Right renal cortex interstitium (tissue), 3 donors: Measurements from ENCODE around the gene ERCC5. TPM values are rescaled to one million over a fixed set of nuclear protein-coding genes. Genes with fewer than 3 reads are reported as not detected.

Source experiments
- DNase-seq, 3 donors: peaks; one replicate each; pipeline ENCODE4 v3.0.0-alpha.2; 2013; ENCODE audit warnings: low read depth in 3 of 3, low spot score in 2 of 3
- polyA plus RNA-seq, 3 donors: library from polyadenylated mRNA; unstranded; fragments of 120-200 nt; gene quantifications; one replicate each; pipeline ENCODE4 v1.2.1, GENCODE V29; 2013; ENCODE audit not compliant: insufficient read length in 3 of 3

ERCC5 gene
- polyA plus RNA-seq, 3 donors, result 75.4 to 84.2 (median 83.8) TPM

DNA sequence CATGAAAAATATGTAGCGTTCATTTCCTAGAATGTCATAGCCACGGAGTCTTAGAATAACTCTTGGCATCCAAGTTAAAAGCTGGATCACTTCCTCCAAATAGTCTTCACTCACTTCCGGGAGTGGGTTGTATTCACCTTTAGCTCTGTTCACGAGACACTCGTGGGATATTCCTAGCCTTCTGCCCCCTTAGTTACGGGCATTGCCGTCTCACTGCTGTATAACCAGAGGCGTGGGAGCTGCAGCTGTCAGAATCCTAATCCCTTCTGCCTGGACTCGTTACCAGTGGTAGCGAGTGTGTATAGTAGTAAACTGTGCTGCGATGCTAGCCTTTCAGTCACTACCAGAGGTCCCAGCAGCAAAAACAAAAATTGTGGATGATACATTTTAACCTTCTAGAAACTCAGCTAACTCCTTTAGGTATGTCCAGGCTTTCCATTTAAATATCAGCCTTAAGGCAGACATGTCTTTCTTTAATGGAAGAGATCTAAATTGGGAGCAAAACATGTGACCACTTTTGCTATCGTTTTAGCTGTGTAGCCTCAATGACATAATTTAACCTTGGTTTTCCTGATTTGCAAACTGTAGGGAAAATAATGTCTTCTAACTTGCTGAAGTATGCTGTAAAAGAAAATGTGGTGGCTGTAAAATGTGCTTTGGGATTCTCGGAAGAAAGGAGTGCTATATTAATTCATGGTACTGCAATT, 34.1 kb downstream of the ERCC5 start:
- no peak for DNase-seq

DNA sequence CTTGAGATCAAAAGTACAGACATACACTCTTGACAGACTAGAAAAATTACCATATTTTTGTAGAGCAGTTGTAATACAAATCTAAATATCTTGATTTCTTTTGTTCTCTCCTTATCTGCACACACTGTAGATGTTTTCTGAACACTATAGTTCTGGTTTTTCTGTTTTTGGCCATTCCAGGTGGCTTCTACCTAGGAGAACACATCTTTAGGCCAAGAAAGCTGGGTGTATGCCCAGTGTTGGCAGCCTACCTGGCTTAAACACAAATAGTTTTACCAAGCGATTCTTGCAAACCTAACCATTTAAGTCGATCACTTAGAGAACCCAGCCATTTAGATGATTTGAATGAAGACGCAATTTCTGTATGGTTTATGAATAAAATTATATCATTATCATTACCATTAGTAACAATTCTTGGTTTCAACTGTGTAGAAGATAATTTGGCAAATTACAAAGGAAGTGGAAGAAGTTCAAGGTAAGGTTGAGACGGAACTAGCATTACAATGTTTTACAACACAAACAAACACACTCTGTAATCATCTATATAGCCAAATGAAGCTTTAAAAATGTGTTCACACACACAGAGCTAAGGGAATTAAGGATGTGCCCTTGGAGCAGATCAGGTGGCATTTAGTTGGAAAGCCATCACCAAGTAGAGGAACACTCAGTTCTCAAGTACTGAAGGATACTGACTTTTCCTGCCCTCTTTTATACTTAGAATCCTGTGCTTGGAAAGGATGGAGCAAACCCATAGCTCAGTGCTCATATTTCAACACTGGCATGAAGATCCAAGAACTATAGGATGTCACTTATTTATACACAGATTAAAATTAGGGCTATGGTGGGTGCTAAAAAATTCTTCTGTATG, 36.2 kb downstream of the ERCC5 start:
- no peak for DNase-seq

DNA sequence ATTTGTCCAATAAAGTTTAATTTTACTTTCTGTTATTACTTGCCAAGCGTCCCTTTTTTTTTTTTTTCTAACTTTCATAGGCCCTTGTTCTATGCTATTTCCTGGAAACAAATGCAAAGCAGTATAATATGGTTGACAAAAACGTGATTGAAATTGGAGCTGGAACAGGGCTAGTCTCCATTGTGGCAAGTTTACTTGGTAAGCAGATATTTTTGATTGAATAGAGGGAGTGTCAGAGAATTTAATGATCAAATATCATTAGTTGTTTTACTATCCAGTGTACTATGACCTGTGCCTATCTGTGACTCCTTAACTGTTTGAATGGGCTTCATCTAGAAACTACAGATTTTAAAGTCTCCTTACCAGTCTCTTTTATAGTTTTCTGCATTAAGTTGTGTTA, 46.7 kb downstream of the ERCC5 start:
- no peak for DNase-seq

DNA sequence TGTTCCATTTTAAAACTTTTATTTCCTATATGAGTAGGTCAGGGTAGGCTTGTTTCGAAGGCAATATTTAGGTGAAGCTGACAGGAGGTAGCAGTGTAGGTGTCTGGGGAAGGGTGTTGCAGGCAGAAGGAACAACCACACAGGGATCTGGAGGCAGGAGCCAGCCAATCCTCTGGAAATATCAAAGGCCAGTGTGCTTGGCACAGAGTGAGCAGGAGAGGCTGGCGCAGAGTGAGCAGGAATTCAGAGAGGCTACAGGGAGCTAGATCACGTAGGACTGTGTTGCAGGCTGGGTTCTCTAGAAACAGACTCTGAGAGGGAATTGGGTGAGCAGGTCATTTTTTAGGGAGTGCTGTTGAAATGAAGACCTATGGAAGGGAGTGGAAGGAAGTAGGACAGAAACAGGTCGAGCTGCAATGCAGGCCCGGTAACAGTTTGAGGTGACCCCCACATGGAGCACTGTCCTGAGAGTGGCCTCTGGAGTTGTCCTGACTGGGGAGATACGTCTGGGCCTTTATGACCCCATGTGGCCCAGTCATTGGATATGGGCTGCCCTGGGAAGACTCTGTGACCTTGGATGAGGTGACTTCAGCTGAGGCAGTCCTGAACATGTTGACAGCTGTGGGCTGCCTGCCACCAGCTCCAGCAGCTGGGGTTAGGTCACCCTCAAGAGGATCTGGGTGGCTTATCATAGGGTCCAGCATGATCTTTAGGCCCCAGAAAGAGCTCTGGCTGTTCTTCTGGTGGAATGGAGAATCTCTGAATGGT, 51.7 kb downstream of the ERCC5 start:
- no peak for DNase-seq

DNA sequence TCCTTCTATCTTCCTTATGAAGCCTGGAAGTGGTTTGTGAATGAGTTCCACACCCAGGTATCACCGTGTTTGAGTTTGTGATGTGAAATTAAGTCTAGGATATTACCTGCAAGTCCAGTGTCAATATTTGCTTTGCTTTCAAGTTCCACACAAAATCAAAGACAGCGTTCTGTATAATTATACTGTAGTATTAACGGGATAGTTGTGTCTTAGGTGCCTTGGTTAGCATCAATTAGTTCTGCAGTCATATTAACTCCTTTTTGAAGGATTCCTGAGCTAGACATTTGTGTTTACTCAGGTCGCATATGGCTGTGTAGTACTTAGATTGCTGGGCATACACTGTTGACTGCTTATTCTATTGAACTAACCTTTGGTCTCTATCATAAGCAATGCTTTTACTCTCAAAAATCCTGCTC, 54.4 kb downstream of the ERCC5 start:
- DNase-seq, result no peak

DNA sequence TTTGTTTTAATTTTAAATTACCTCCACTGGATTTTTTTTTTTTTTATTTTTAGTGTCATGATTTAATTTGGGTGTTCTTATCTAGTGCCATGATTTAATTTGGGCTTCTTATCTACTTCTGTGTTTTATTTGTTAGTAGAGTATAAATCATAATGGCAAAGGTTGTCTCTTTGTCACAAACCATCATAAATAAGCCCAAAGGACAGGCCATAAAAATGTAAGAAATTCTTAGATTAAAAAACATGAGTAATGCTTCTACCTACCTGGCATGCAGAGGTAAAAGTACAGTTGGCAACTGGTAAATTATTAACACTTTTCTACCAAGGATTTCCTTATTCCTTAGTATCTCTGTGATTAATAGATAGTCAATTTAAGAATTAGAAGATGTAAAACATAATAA, 55.2 kb downstream of the ERCC5 start:
- no peak for DNase-seq

DNA sequence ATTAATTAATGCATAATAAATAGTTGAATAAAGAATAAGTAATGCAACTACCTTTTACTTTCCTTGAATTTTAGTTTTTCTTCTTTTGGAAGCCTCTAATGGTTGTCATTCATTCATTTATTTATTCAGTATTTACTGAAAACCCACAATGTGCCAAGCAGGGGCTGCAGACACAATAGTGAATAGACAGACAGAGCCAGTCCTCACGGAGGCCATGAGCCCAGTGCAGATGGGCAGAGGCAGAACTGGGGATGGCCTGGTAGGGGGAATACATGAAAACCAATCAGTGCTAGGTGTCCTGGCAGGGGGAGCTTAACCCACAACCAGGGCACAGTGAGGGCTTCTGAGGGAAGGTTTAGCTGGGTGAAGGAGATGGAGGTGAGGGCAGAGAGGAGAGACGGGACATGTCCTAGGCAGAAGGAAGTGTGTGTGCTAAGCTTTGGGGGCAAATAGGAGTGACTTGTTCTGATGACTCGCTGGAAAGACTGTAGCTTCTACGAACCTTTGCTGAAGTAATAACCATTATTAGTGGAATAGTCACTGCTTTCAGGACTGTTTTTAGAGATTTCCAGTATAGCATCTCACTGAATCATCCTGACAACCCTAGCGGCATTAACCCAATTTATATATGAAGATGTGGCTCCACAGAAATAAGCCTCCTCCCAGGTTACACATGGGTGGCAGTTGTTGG, 55.9 kb downstream of the ERCC5 start:
- no peak for DNase-seq

DNA sequence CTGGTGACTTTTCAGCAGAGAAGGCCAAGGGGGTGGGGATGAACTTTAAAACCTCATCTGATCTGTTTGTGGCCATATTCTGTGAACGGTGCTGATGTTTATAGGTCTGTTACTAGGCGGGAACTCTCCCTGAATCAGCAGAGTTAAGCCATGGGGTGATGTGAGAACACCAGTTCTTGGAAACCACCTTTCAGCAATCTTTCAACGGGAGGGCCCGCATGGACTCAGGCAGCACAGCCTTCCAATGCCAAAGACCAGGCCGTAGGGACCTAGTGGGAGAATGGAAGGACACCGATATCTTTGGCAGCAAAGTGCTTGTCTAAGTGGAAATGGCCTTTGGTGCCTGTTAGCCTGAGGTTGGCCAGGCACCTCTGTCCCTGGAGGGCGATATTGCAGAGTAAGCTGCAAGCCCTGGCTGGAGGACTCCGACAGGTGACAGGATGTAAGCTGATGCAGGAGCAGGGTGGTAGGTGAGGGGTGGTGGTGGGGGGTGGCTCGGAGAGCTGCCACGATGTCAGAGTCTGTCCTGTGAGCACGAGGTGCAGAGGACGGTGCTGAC, 57.0 kb downstream of the ERCC5 start:
- no peak for DNase-seq

DNA sequence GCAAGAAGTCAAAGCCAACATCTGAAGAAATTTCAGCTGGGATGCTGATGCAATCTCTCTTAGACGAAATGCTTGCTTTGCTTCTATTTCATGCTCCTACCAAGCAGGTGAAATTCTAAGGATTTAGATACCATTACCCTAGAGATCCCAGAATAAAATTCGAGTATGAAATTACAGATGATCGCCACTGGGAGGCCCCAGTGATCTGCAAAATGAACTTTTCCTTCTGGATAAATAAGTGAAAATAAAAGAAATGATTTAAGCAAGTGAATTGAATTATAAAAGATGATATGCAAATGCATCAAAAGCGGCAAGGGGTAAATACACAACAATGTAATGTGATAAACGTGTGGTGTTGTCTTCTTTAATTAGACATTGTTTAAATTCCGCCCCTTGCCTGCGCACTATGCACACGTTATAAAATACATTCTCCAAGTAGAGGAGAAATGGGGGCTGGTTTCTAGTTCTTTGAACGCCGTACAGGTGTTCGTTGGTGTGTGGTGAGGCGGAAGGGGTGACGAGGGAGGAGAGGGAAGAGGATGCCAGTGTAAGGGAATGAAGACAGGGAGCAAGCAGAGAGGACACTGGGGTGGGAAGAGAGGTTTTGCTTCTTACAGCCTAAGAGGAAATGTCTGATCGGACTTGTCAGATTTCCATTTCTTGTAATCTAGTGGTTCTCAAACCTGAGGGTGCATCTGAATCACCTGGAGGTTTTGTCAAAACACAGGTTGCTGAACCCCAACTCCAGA, 58.0 kb downstream of the ERCC5 start:
- no peak for DNase-seq

DNA sequence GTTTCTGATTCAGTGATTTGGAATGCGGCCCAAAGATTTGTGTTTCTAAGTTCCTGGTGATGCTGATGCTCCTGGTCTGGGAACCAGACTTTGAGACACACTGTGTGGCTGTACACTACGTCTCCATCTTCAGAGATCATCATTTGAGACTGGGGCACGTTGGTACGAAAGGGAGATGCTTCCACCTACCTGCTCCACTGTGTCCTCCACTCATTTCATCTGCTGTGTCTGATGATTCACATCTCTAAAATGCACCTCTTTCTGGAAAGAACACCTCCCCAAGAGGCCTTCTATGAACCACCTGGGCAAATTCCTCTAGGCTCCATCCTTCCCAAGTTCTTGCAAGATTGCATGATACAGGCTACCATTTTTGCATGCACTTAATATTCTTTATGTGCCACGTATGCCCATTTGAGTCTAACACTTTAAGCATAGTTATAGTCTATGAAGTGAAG, 58.6 kb downstream of the ERCC5 start:
- no peak for DNase-seq

DNA sequence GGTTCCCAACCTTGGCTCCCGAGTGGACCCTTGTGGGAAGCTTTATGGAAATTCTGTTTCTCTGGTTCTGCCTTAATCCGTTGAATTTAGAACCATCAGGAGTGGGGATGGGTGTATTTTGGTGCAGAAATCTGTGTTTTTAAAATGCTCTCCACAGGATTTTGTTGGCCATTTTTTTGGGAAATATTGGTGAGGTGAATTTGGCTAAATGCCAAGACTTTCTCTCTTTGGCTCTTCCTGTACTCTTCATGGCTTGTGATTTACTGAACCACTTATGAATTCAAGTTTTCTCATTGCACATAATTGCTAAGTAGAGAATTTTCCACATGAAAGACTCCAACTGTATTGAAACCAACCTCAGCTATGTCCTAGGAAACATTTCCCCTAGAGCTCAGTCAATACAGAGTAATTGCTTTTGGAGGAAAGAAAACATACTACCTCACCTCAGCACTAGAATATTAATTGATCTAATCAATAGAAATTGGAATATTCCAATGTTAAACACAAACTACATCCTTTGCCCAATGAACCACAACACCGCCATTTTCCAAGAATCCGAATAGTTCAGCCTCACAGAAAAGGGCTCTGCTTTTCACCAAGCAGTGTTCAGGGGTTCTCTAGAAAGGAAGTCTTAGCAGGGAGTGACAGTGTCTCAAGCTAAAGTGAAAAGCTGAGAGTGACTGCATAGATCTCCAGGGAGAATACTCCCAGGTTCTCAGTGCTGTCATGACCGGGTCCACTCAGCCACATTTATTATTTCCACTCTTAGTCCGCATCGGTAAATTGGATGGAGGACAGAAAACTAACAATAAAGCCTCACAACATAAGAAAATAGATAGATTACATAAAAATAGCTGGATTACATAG, 60.3 kb downstream of the ERCC5 start:
- no peak for DNase-seq

DNA sequence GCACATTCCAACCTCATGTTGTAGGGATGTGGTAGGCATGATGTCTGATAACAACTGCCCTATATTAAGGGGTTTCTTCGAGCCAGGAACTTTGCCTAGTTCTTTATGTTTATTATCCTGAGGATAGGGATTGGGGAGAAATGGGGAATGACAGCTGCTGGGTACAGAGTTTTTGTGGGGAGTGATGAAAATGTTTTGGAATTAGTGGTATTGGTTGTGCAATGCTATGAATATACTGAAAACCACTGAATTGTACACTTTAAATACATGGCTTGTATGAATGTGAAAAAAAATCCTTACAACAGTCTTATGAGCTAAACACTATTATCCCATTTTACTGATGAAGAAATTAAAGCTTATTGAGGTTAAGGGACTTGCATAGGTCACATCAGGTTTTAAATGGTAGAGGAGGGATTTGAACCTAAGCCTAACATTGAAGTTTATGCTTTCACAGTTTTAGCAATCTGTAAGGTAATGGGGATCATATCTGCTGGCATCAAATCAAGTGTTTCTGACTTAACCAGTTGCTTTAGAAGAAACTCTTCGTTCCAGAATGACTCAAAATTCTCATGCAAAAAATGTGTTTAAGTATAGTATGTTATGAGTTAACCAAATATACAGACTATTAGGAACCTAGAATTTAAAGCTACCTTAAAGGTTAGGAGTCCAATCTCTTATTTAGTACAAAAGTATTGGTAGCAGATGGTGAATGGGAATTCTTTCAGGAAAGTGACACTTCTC, 61.4 kb downstream of the ERCC5 start:
- no peak for DNase-seq

DNA sequence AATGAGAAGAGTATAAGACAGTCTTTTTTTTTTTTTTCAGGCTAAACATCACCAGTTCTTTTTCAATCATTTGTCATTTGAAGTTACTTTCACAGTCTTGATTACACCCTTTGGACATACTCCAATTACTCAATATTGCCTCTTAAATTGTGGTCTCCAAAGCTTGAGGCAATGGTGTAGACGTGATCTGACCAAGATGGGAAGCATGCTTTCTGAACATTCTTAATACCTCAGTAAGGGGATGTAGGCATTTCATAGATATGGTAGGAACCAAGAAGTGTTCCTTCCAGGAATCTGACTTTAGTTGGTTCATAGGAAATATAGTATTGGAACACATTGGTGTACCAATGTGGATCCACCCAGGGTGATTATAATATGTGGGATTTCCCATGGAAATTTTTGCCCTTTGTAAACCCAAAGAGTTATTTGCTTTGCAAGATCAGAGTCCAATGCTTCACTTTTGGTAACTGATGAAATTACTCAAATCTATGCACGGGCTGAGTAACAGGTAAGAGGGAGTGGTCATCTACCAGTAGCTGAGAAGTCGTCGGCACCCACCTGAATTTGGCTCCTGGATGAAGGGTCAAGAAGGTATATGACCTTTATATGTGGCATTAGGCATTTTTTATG, 62.2 kb downstream of the ERCC5 start:
- no peak for DNase-seq

DNA sequence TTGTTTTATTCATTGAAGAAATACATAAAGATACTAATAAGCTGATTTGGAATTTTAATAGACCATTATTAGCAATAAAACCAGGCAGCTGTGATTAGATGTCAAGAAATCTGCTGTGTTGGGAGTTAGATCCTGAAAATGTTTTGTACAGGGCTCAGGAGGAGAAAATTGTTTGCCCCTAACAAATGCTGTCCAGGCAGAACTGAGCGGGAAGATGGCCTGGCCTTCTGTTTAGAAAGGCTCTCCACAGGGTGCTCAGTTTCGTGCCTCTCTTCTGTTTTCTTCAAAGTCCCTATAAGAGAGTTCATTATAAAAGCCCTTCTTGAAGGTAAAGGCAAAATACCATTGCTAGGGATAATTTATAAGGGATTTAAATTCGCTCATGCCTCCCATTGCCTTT, 64.1 kb downstream of the ERCC5 start:
- DNase-seq, result no peak

DNA sequence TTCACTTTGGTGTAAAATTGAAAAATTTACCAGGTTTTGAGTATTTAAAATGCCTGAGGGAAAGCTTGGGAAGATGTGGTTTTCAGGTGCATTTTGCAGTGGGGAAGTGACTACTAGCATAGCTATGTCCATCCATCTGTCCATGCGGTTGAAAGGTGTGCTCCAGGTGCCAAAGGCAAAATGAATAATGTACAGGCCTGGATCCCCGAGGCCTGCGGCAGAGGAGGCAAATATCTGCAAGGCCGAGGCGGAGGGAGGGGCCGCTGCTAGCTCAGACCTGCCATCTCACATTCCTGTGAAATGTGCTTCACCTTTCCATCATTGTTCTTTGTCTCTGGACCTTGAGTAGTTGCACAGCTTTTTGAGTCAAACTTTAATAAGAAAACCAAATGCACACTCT, 65.5 kb downstream of the ERCC5 start:
- DNase-seq, result no peak

DNA sequence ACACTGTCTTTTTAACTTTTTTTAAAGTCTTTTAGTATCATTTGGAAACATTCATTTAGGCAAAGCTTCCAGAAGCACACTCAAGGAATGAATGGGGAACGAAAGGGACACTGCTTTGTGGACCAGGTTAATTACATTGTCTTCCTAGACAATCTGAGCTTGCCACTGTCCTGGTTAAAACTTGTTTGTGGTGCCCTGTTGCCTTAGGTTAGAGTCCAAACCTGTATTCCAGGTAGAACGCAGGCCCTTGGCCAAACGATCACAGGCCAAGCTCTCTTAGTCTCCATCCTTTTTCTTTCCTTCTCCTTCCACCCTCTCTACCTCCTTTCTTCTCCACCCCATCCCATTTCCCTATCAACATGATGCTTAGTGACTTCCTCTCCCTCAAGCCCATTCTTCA, 66.8 kb downstream of the ERCC5 start:
- no peak for DNase-seq

DNA sequence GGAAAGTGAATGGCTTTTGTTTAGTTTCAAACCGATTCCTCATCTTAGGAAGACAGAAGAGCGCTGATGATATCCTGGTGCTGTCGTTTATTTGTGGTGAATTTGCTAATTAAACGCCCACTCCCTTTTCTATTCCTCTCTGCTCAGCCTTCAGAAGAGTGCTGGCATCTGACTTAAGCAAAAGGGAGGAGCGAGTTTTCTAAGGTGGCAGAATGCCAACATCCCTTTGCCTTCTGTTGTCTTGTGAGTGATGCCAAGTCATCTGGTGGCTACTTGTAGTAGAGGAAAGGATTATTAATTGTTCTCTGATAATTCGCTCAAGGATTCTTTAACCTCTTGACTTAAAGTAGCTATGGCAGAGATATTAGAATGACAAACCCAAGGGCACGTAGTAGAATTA, 68.1 kb downstream of the ERCC5 start:
- DNase-seq, result no peak
